HG02938 (cell line): ENCODE measurements around the gene CORO6.

Experiments used
- ATAC-seq: cut with Tn5 transposase; IDR thresholded peaks from one replicate; pipeline ENCODE4 v1.9.1; 2021; ENCODE audit warnings: mild to moderate bottlenecking, moderate library complexity; ENCODE audit not compliant: unreplicated experiment

Gene CORO6

GRCh38 chr17:29633886-29634285, 11.2 kb upstream of the CORO6 start:
- no peak for ATAC-seq

GRCh38 chr17:29630630-29631193, 8.0 kb upstream of the CORO6 start:
- no peak for ATAC-seq

- no peak for ATAC-seq
These were observed 7.1 kb upstream of the CORO6 start for GRCh38 chr17:29629839-29630238.

GRCh38 chr17:29628644-29629043, 5.9 kb upstream of the CORO6 start:
- no peak for ATAC-seq

- no peak for ATAC-seq
These were observed 5.2 kb upstream of the CORO6 start for GRCh38 chr17:29627951-29628350.

GRCh38 chr17:29625037-29625750, 2.5 kb upstream of the CORO6 start:
- no peak for ATAC-seq

GRCh38 chr17:29624586-29624985, 1.9 kb upstream of the CORO6 start:
- no peak for ATAC-seq

GRCh38 chr17:29623283-29623647, 553 bp upstream of the CORO6 start:
- no peak for ATAC-seq

- no peak for ATAC-seq
These were observed 939 bp downstream of the CORO6 start for GRCh38 chr17:29621751-29622194.

- ATAC-seq = no peak
These were observed 1.8 kb downstream of the CORO6 start for GRCh38 chr17:29620779-29621500.

GRCh38 chr17:29620271-29620670, 2.4 kb downstream of the CORO6 start:
- no peak for ATAC-seq

GRCh38 chr17:29619251-29619650, 3.5 kb downstream of the CORO6 start:
- ATAC-seq = no peak

- no peak for ATAC-seq
These were observed 4.2 kb downstream of the CORO6 start for GRCh38 chr17:29618272-29619065.

- ATAC-seq = peak; percentile 7
These were observed 5.0 kb downstream of the CORO6 start for GRCh38 chr17:29617481-29618271.

- ATAC-seq = peak; percentile 44
These were observed 5.6 kb downstream of the CORO6 start for GRCh38 chr17:29617125-29617480.

- no peak for ATAC-seq
These were observed 6.2 kb downstream of the CORO6 start for GRCh38 chr17:29616300-29617048.

GRCh38 chr17:29615492-29616299, 7.0 kb downstream of the CORO6 start:
- ATAC-seq = no peak

GRCh38 chr17:29615048-29615385, 7.7 kb downstream of the CORO6 start:
- ATAC-seq = no peak

GRCh38 chr17:29614349-29615047, 8.2 kb downstream of the CORO6 start:
- ATAC-seq = no peak
